ENCODE measurements around the gene ZP3. TPM values are rescaled to one million over a fixed set of nuclear protein-coding genes. Genes with fewer than 3 reads are reported as not detected.

Gene ZP3
- total and polyA plus RNA-seq, 10 of the 15 experiments (the other 5 are each of a cell fraction or from before 2014, with no cell fraction given): 0.39 to 5.1 (median 2.5) TPM

GRCh38 chr7:76403780-76404494, 20.8 kb upstream of the ZP3 start:
- ATAC-seq (peak; percentile 82), DNase-seq (ENCODE audit: low read depth, low spot score) (no peak), FAIRE-seq (peak; percentile 59)
- Histone ChIP-seq H3K27me3 (replicated peaks in 1 of 2; ENCODE audit: control insufficient read depth in 2 of 2, insufficient read depth in 2 of 2, low read length in 1 of 2) (no peaks in the 10 kb centered on the region), H3K4me1 (ENCODE audit: control insufficient read depth, insufficient read depth, low read length) (peaks cover 7% of the 10 kb centered on the region), H3K36me3 (ENCODE audit: control insufficient read depth in 2 of 2, insufficient read depth in 2 of 2, low read length in 1 of 2) (no peaks in the 10 kb centered on the region), H3K4me3 (no peak overlapping the region), H4K20me1 (ENCODE audit: control insufficient read depth, insufficient read depth) (no peaks in the 10 kb centered on the region), H2AFZ (ENCODE audit: control insufficient read depth, low read depth, low read length) (no peak overlapping the region), H3K27ac (ENCODE audit: control insufficient read depth, insufficient read depth) (no peak overlapping the region), H3K9me3 (replicated peaks; ENCODE audit: control insufficient read depth, insufficient read depth, low read length) (no peaks in the 10 kb centered on the region), H3K9ac (ENCODE audit: control insufficient read depth, insufficient read depth, low read length) (no peak overlapping the region), H3K79me2 (ENCODE audit: control insufficient read depth, insufficient read depth, low read length) (no peaks in the 10 kb centered on the region), H3K4me2 (ENCODE audit: control insufficient read depth, insufficient read depth) (0 out of 2 replicates have a peak overlapping the region, but pooled peaks have one; percentile 59)
- 64% methylated on average over 10 of the region's 10 CpGs for WGBS (ENCODE audit: insufficient coverage, insufficient replicate concordance, low lambda C conversion rate, missing lambda C conversion rate)
- ChIA-PET SMC1A (ENCODE audit: uncharacterized antibody, unreplicated experiment) (interaction anchor here (1.1 kb wide), 1 partner anchor 10 kb away, joined by 3 read pairs; no protein-coding TSS in a partner anchor), CTCF (no interaction called here), POLR2A (interaction anchor here (1.1 kb wide), 1 partner anchor 12 kb away, joined by 5 read pairs; no protein-coding TSS in a partner anchor), RAD21 (ENCODE audit: unreplicated experiment) (no interaction called here)
- no TSS peak for BruUV-seq (replicated peaks)
- in situ Hi-C loops (cut with MboI) (no loop called here), intact Hi-C loops (cut with micrococcal nuclease; ENCODE audit: unreplicated experiment) (no loop called here)
- TF ChIP-seq IKZF2 (IDR thresholded peaks at IDR 0.05) (peak; percentile 71 to 75; a peak in 3 of 4 replicates), FOXM1 (IDR thresholded peaks at IDR 0.05; ENCODE audit: low read depth, low read length) (no peak), IRF5 (IDR thresholded peaks at IDR 0.05; ENCODE audit: borderline replicate concordance) (no peak), ZBED1 (IDR thresholded peaks at IDR 0.05; ENCODE audit: borderline replicate concordance) (no peak), EED (IDR thresholded peaks at IDR 0.05; ENCODE audit: low read depth) (peak; percentile 57), YY1 (IDR thresholded peaks at IDR 0.05; ENCODE audit: low read depth, low read length) (no peak), NRF1 (conservative IDR thresholded peaks at IDR 0.05; ENCODE audit: low read depth, low read length) (no peak), EP300 (IDR thresholded peaks at IDR 0.05; ENCODE audit: borderline replicate concordance in 1 of 2, control insufficient read depth in 1 of 2, low read depth in 2 of 2, low read length in 2 of 2) (no peak), EZH2 (IDR thresholded peaks at IDR 0.05; ENCODE audit: borderline replicate concordance, control insufficient read depth, low read depth, low read length) (no peak), CEBPZ (IDR thresholded peaks at IDR 0.05; ENCODE audit: low read depth, low read length) (no peak), IRF3 (IDR thresholded peaks at IDR 0.05) (no peak), CEBPB (IDR thresholded peaks at IDR 0.05; ENCODE audit: borderline replicate concordance in 1 of 2, low read depth in 2 of 2, low read length in 2 of 2) (no peak), ZNF592 (IDR thresholded peaks at IDR 0.05) (no peak)

All from GM12878 (cell line).